GM18517 (cell line): ENCODE results near the gene ZCWPW2.

Experiments used
- ATAC-seq: cut with Tn5 transposase; IDR thresholded peaks from one replicate; pipeline ENCODE4 v1.9.1; 2021; ENCODE audit warnings: mild to moderate bottlenecking, moderate library complexity; ENCODE audit not compliant: unreplicated experiment

The ZCWPW2 gene

GRCh38 chr3:28349469-28350000, 1.0 kb downstream of the ZCWPW2 start:
- peak; percentile 16 for ATAC-seq

- ATAC-seq, result no peak
Observed at GRCh38 chr3:28376424-28376823, 27.9 kb downstream of the ZCWPW2 start.

GRCh38 chr3:28386049-28386448, 37.5 kb downstream of the ZCWPW2 start:
- ATAC-seq, result no peak

- ATAC-seq, result no peak
Observed at GRCh38 chr3:28388978-28389377, 40.5 kb downstream of the ZCWPW2 start.

- no peak for ATAC-seq
Observed at GRCh38 chr3:28399206-28399605, 50.7 kb downstream of the ZCWPW2 start.

- no peak for ATAC-seq
Observed at GRCh38 chr3:28406241-28406640, 57.7 kb downstream of the ZCWPW2 start.

GRCh38 chr3:28449398-28449797, 100.9 kb downstream of the ZCWPW2 start:
- ATAC-seq, result no peak

GRCh38 chr3:28462866-28463265, 114.3 kb downstream of the ZCWPW2 start:
- no peak for ATAC-seq

- ATAC-seq, result no peak
Observed at GRCh38 chr3:28467414-28467813, 118.9 kb downstream of the ZCWPW2 start.

GRCh38 chr3:28476194-28476593, 127.7 kb downstream of the ZCWPW2 start:
- ATAC-seq, result peak; percentile 66

GRCh38 chr3:28476764-28477163, 128.2 kb downstream of the ZCWPW2 start:
- no peak for ATAC-seq

- ATAC-seq, result no peak
Observed at GRCh38 chr3:28485164-28485563, 136.6 kb downstream of the ZCWPW2 start.

- ATAC-seq, result no peak
Observed at GRCh38 chr3:28495301-28495700, 146.8 kb downstream of the ZCWPW2 start.

- no peak for ATAC-seq
Observed at GRCh38 chr3:28502397-28502937, 153.9 kb downstream of the ZCWPW2 start.

GRCh38 chr3:28504976-28505375, 156.5 kb downstream of the ZCWPW2 start:
- ATAC-seq, result no peak

GRCh38 chr3:28521663-28522062, 173.1 kb downstream of the ZCWPW2 start:
- ATAC-seq, result no peak

GRCh38 chr3:28542351-28542750, 193.8 kb downstream of the ZCWPW2 start:
- ATAC-seq, result no peak

- no peak for ATAC-seq
Observed at GRCh38 chr3:28544236-28544635, 195.7 kb downstream of the ZCWPW2 start.

GRCh38 chr3:28544831-28545230, 196.3 kb downstream of the ZCWPW2 start:
- no peak for ATAC-seq

GRCh38 chr3:28547677-28548076, 199.2 kb downstream of the ZCWPW2 start:
- ATAC-seq, result no peak

- no peak for ATAC-seq
Observed at GRCh38 chr3:28553175-28553574, 204.7 kb downstream of the ZCWPW2 start.

GRCh38 chr3:28556195-28556594, 207.7 kb downstream of the ZCWPW2 start:
- ATAC-seq, result no peak

GRCh38 chr3:28564211-28564610, 215.7 kb downstream of the ZCWPW2 start:
- no peak for ATAC-seq
